HG03045 (cell line): Measurements from ENCODE around the gene IGDCC3.

ENCODE experiments used
- ATAC-seq: cut with Tn5 transposase; IDR thresholded peaks from one replicate; pipeline ENCODE4 v1.9.1; 2021; ENCODE audit warnings: mild to moderate bottlenecking, moderate library complexity; ENCODE audit not compliant: unreplicated experiment

IGDCC3 gene

GRCh38 chr15:65300924-65301441, 76.8 kb downstream of the IGDCC3 start:
- ATAC-seq: no peak

DNA sequence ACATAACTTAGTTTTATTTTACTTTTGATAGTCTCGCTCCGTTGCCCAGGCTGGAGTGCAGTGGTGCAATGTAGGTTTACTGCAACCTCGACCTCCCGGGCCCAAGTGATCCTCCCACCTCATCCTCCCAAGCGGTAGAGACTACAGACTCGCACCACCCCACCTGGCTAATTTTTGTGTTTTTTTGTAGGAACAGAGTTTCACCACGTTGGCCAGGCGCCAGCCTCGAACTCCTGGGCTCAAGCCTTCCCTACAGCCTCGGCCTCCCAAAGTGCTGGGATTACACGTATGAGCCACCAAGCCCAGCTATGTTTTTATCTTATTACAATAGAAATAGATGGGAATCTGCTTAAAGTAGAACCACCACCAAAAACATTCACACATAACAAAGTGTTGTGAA, 79.1 kb downstream of the IGDCC3 start:
- no peak for ATAC-seq

DNA sequence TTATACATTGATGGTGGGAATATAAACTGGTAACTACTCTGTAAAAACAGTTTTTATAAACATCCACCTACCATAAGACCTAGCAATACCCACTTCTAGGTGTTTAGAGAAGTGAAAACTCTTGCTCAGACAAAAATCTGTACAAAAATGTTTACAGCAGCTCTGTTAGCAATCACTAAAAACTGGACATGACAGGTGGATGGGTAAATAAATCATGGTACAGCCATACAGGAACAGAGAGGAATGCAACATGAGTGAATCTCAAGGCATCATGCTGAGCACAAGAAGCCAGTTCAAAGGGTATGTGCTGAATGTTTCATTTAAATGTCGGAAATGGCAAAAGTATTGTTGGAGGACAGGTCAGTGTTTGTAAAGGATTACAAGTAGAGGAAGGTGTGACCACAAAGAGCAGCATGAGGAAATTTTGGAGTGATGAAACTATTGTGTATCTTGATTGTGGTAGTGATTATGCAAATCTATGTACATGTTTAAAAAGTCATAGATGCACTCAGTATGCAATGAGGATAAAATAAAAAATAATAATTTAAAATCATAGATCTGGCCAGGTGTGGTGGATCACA, 84.8 kb downstream of the IGDCC3 start:
- ATAC-seq: no peak

- ATAC-seq: no peak
These were observed 87.6 kb downstream of the IGDCC3 start for GRCh38 chr15:65290228-65290627.

- no peak for ATAC-seq
These were observed 88.4 kb downstream of the IGDCC3 start for GRCh38 chr15:65289261-65289854.

DNA sequence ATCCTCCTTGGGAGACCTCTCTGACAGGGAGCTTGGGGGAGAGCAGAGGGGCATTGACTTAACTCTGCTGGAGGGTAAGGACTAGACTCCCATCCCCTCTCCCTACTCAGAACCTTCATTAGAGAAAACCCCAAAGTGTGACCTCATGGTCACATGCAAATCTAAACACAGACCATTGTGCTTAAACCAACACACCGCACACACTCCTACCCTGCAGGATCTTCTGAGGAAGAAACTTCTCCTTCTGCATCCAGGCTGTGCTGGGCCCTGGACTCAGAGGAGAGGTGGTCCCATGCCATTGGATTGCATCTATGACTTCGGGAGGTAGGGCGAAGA, 90.3 kb downstream of the IGDCC3 start:
- no peak for ATAC-seq

GRCh38 chr15:65286704-65287519, 90.9 kb downstream of the IGDCC3 start, which contains the start of gene PARP16:
TSS of gene PARP16 (minus strand) at chr15:65286883. CDS start at chr15:65286426, 457 bp downstream.
- ATAC-seq: peak; percentile 89

DNA sequence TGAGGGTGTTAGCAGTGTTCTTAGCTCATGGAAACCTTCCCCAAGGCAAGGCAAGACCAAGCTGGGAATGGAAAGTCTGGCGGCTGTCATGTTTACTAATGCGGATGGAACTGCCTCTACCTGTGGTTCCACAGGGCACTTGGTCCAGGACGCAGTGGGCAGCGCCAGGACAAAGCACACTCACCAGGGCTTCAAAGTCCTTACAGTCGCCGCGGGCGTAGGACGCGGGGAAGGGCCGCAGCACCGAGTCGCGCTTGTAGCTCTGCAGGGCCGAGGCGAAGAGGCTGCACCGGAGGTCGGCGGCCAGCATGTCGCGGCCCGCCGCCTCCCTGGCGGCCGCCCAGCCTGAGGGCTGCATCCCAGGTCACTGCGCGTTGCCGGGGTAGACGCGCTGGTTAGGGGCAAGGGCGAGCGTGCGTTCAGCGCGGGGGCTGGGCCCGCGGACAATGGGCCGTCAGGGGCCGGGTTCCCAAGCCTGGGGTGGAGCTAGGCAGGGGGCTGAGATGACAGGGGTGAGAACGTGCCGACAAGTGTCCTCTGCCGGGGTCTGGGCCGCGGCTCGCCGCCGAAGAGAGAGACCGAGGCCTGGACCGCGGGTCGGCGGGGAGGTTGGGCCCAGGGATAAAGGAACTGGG, 91.6 kb downstream of the IGDCC3 start:
- peak; percentile 36 for ATAC-seq

GRCh38 chr15:65285291-65286068, 92.3 kb downstream of the IGDCC3 start:
- no peak for ATAC-seq

DNA sequence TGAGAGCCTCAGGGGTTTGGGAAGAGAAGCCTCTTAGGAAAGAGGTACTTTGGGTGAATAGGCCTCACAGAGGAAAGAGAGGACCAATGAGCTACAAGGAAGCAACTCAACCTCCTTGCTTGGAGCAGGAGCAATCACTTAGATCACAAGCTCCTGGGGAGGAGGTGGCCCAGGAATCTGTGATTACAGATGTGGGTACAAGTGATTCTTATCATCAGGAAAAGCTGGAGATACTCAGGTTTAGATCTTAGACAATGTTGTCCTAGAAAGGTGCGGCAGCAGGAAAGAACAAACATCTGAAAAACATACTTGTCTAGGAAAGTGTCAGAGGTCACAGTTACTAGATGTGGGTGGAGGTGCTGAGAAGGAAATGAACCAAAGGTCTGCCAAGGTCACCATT, 99.3 kb downstream of the IGDCC3 start:
- ATAC-seq: no peak
